ENCODE results near the gene ABCB10.
A peak's percentile ranks its signal among the peaks of the same experiment; 100 is the strongest.

DNA sequence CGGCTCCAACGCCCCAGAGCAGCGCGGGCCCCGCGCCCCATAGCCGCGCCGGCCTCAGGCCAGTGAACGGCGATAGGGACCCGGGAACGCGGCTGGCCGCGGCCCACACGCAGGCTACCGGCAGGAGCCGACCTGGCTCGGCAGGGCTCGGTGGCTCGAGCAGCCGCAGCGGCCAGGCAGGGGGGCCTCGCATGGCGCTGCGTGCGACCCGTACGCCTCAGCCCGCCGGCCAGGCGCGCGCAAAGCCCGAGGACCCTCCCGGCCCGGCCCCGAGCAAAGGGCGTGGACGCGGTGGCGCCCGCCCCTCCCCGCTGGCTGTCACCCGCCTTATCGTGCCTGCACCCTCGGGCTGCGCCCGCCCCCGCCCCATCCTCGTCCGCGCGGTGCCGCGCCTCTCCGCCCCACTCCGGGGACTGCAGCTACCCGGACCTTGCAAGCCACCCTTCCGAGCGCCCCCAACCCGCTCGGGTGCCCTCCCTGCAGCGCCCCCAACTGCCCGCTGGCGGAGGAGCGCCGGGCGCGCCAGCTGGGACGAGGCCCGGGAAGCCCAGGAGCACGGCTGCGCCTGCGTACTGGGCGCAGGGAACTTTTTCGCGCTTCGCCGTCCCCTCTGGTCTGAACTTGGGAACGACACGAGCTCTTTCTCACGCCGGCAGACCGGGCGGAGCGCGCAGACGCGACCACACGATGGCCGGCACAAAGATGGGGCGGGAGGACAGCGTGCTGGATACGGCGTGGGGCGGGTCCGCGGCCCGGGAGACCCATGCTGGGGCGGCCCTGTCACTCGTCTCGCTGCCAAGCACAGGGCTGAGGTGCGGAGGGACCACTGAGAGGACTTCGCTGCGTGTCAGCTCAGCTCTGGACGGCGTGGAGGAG lies at the start of gene ABCB10:
- TF ChIP-seq, protein P1, sequence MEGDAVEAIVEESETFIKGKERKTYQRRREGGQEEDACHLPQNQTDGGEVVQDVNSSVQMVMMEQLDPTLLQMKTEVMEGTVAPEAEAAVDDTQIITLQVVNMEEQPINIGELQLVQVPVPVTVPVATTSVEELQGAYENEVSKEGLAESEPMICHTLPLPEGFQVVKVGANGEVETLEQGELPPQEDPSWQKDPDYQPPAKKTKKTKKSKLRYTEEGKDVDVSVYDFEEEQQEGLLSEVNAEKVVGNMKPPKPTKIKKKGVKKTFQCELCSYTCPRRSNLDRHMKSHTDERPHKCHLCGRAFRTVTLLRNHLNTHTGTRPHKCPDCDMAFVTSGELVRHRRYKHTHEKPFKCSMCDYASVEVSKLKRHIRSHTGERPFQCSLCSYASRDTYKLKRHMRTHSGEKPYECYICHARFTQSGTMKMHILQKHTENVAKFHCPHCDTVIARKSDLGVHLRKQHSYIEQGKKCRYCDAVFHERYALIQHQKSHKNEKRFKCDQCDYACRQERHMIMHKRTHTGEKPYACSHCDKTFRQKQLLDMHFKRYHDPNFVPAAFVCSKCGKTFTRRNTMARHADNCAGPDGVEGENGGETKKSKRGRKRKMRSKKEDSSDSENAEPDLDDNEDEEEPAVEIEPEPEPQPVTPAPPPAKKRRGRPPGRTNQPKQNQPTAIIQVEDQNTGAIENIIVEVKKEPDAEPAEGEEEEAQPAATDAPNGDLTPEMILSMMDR (IDR thresholded peaks at IDR 0.05): peak; percentile 61 to 93 (median 86)
- peak; percentile 39 to 59 for TF ChIP-seq POLR2A (IDR thresholded peaks at IDR 0.05)

Data from gastroesophageal sphincter (tissue), 3 donors.